ENCODE data around the gene ZNF169.
"Not testable (repeated sequence)": the region's sequence is repeated elsewhere in the genome, so short reads cannot be mapped to it uniquely, and the experiment has no call there.

The ZNF169 gene

GRCh38 chr9:94348754-94349153, 89.7 kb downstream of the ZNF169 start:
- not testable (repeated sequence) for DNase-seq (ENCODE audit: low spot score)

All from globus pallidus (tissue), 1 donor.